HepG2 (cell line): Measurements from ENCODE around the gene SS18L1. TPM values are rescaled to one million over a fixed set of nuclear protein-coding genes. Genes with fewer than 3 reads are reported as not detected.
A peak's percentile ranks its signal among the peaks of the same experiment; 100 is the strongest.

ENCODE experiments used
- ADNP ChIP-seq: sonication (generic); formaldehyde crosslinking; IDR thresholded peaks from 2 replicates; pipeline ENCODE4 v1.4.0; 2020; ENCODE audit warnings: missing genetic modification reagents
- DMTF1 ChIP-seq: sonication (generic); formaldehyde crosslinking; IDR thresholded peaks from 2 replicates; pipeline ENCODE4 v1.4.0; 2020; ENCODE audit warnings: mild to moderate bottlenecking, missing genetic modification reagents
- JUN ChIP-seq: sonication (generic); formaldehyde crosslinking; IDR thresholded peaks from 2 replicates; pipeline ENCODE4 v1.4.0; 2020; ENCODE audit warnings: mild to moderate bottlenecking, missing genetic modification reagents
- KDM5B ChIP-seq: sonication (generic); formaldehyde crosslinking; IDR thresholded peaks from 2 replicates; pipeline ENCODE4 v1.4.0; 2020; ENCODE audit warnings: missing genetic modification reagents, mild to moderate bottlenecking, borderline replicate concordance
- PITX1 ChIP-seq: sonication (generic); formaldehyde crosslinking; IDR thresholded peaks from 2 replicates; pipeline ENCODE4 v1.5.1; 2020; ENCODE audit warnings: mild to moderate bottlenecking, missing genetic modification reagents
- PRDM15 ChIP-seq: sonication (generic); formaldehyde crosslinking; IDR thresholded peaks from 2 replicates; pipeline ENCODE4 v1.4.0; 2020; ENCODE audit warnings: missing genetic modification reagents
- ZEB1 ChIP-seq: IDR thresholded peaks from 2 replicates; pipeline ENCODE4 v1.6.1; 2012; ENCODE audit warnings: mild to moderate bottlenecking, low read depth, inconsistent platforms; ENCODE audit not compliant: insufficient replicate concordance
- ZNF543 ChIP-seq: sonication (generic); formaldehyde crosslinking; IDR thresholded peaks from 2 replicates; pipeline ENCODE4 v1.4.0; 2020; ENCODE audit warnings: mild to moderate bottlenecking, missing genetic modification reagents
- ZNF773 ChIP-seq: sonication (generic); formaldehyde crosslinking; IDR thresholded peaks from 2 replicates; pipeline ENCODE4 v1.4.0; 2020; ENCODE audit warnings: missing genetic modification reagents, borderline replicate concordance
- ZZZ3 ChIP-seq: sonication (generic); formaldehyde crosslinking; IDR thresholded peaks from 2 replicates; pipeline ENCODE4 v1.4.0; 2020; ENCODE audit warnings: missing genetic modification reagents, mild to moderate bottlenecking, borderline replicate concordance
- polyA plus RNA-seq, 8 experiments: library from polyadenylated mRNA; depleted of rRNA in 3 of 8; stranded (reverse) in 7 of 8; unstranded in 1 of 8; fragments of >200 nt; fragmentation: Illumina TruSeq in 4 of 8; extraction: Trizol in 4 of 8; gene quantifications; 2 replicates each; pipeline versions ENCODE4 v1.2.1 to v1.2.3, GENCODE V29; 2011 to 2016; ENCODE audit warnings: low read depth in 4 of 8, missing spikeins in 1 of 8, mixed read lengths in 1 of 8; ENCODE audit not compliant: insufficient read depth in 1 of 8
- total RNA-seq, 5 experiments: library from RNA; depleted of rRNA; stranded (reverse); fragments of >200 nt; fragmentation: Illumina TruSeq; extraction: Trizol; gene quantifications; 2 replicates each; pipeline ENCODE4 v1.2.3, GENCODE V29; 2016; ENCODE audit warnings: low read depth in 1 of 5
- TF ChIP-seq, protein P1 (sequence below), 2 experiments: sonication (generic) in 1 of 2; formaldehyde crosslinking in 1 of 2; IDR thresholded peaks; 2 replicates each; pipeline versions ENCODE4 v1.6.1 to v1.9.0; 2014 to 2022; ENCODE audit warnings: antibody characterized with exemption in 1 of 2, borderline replicate concordance in 1 of 2, inconsistent platforms in 1 of 2, low read depth in 1 of 2, missing genetic modification reagents in 1 of 2
- TF ChIP-seq, protein P2 (sequence below): sonication (generic); formaldehyde crosslinking; IDR thresholded peaks from 2 replicates; pipeline ENCODE4 v1.4.0; 2020; ENCODE audit warnings: missing genetic modification reagents

SS18L1 gene
- total and polyA plus RNA-seq, 2 of the 13 experiments (the other 11 are each of a cell fraction or from before 2014, with no cell fraction given): 17.8 to 27.6 TPM

- TF ChIP-seq, protein P1, sequence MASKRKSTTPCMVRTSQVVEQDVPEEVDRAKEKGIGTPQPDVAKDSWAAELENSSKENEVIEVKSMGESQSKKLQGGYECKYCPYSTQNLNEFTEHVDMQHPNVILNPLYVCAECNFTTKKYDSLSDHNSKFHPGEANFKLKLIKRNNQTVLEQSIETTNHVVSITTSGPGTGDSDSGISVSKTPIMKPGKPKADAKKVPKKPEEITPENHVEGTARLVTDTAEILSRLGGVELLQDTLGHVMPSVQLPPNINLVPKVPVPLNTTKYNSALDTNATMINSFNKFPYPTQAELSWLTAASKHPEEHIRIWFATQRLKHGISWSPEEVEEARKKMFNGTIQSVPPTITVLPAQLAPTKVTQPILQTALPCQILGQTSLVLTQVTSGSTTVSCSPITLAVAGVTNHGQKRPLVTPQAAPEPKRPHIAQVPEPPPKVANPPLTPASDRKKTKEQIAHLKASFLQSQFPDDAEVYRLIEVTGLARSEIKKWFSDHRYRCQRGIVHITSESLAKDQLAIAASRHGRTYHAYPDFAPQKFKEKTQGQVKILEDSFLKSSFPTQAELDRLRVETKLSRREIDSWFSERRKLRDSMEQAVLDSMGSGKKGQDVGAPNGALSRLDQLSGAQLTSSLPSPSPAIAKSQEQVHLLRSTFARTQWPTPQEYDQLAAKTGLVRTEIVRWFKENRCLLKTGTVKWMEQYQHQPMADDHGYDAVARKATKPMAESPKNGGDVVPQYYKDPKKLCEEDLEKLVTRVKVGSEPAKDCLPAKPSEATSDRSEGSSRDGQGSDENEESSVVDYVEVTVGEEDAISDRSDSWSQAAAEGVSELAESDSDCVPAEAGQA (IDR thresholded peaks at IDR 0.05; ENCODE audit: low read depth): no peak
- TF ChIP-seq, protein P1 (CRISPR knock-in tag; IDR thresholded peaks at IDR 0.05; ENCODE audit: borderline replicate concordance): peak; percentile 52; the same call in 1 of the 2 replicates
- TF ChIP-seq PITX1 (0 out of 2 replicates have a peak, but pooled peaks have one; percentile 19), ZZZ3 (CRISPR knock-in tag) (0 out of 2 replicates have a peak, but pooled peaks have one; percentile 16), KDM5B (CRISPR knock-in tag) (0 out of 2 replicates have a peak, but pooled peaks have one; percentile 50), ZNF543 (CRISPR knock-in tag) (peak; percentile 59; the same call in 1 of the 2 replicates), ZNF773 (0 out of 2 replicates have a peak, but pooled peaks have one; percentile 54), PRDM15 (CRISPR knock-in tag) (peak; percentile 9; the same call in 1 of the 2 replicates), ADNP (peak; percentile 45; the same call in 1 of the 2 replicates), ZEB1 (no peak), JUN (CRISPR knock-in tag) (no peak), DMTF1 (CRISPR knock-in tag) (0 out of 2 replicates have a peak, but pooled peaks have one; percentile 0)
- TF ChIP-seq, protein P2, sequence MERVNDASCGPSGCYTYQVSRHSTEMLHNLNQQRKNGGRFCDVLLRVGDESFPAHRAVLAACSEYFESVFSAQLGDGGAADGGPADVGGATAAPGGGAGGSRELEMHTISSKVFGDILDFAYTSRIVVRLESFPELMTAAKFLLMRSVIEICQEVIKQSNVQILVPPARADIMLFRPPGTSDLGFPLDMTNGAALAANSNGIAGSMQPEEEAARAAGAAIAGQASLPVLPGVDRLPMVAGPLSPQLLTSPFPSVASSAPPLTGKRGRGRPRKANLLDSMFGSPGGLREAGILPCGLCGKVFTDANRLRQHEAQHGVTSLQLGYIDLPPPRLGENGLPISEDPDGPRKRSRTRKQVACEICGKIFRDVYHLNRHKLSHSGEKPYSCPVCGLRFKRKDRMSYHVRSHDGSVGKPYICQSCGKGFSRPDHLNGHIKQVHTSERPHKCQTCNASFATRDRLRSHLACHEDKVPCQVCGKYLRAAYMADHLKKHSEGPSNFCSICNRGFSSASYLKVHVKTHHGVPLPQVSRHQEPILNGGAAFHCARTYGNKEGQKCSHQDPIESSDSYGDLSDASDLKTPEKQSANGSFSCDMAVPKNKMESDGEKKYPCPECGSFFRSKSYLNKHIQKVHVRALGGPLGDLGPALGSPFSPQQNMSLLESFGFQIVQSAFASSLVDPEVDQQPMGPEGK (CRISPR knock-in tag): peak; percentile 85
These were observed 20.7 kb upstream of the SS18L1 start (continued) for GRCh38 chr20:62122654-62123449.
